Measurements from ENCODE around the gene ERG.

The ERG gene

GRCh38 chr21:38500073-38500472, 1.8 kb upstream of the ERG start:
- no peaks in the 10 kb centered on the region for H3K27me3 ChIP-seq (replicated peaks; ENCODE audit: control insufficient read depth, insufficient read depth, low read length, poor library complexity, severe bottlenecking)
- H3K27ac ChIP-seq (ENCODE audit: insufficient read depth, low read length, poor library complexity, severe bottlenecking): no peak overlapping the region
- H3K4me3 ChIP-seq (ENCODE audit: insufficient read depth, low read depth, low read length, poor library complexity, severe bottlenecking): no peak overlapping the region
- no peaks in the 10 kb centered on the region for H3K9me3 ChIP-seq (ENCODE audit: control insufficient read depth, low read length)
- H3K36me3 ChIP-seq (ENCODE audit: control insufficient read depth, insufficient read depth, low read length): no peaks in the 10 kb centered on the region
- H3K4me1 ChIP-seq (ENCODE audit: control insufficient read depth, insufficient read depth, low read length, poor library complexity, severe bottlenecking): no peaks in the 10 kb centered on the region
- DNase-seq: no peak

GRCh38 chr21:38499296-38499695, 1.0 kb upstream of the ERG start:
- DNase-seq: no peak
- Histone ChIP-seq H3K27me3 (replicated peaks; ENCODE audit: control insufficient read depth, insufficient read depth, low read length, poor library complexity, severe bottlenecking) (no peaks in the 10 kb centered on the region), H3K4me1 (ENCODE audit: control insufficient read depth, insufficient read depth, low read length, poor library complexity, severe bottlenecking) (no peaks in the 10 kb centered on the region), H3K36me3 (ENCODE audit: control insufficient read depth, insufficient read depth, low read length) (no peaks in the 10 kb centered on the region), H3K4me3 (ENCODE audit: insufficient read depth, low read depth, low read length, poor library complexity, severe bottlenecking) (no peak overlapping the region), H3K27ac (ENCODE audit: insufficient read depth, low read length, poor library complexity, severe bottlenecking) (no peak overlapping the region), H3K9me3 (ENCODE audit: control insufficient read depth, low read length) (no peaks in the 10 kb centered on the region)

DNA sequence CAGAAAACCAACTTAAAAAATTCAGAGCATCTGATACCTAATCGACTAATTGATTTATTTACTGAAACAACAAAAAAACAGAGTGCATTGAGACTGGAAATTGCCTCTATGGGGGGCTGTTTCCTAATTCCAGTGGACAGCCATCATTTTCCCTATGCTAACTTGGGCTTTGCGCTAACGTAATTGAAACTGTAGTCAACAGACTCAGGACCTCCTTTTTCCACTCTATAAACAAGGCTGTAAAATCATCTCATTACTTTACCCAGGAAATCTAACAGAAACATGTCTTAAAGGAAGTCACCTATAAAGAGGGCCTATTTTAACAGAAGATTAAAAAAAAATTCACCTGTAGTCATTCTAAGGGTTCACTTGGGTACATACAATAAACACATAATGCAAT, 2.1 kb downstream of the ERG start:
- Histone ChIP-seq H3K36me3 (ENCODE audit: control insufficient read depth, insufficient read depth, low read length) (no peaks in the 10 kb centered on the region), H3K9me3 (ENCODE audit: control insufficient read depth, low read length) (no peaks in the 10 kb centered on the region), H3K27ac (ENCODE audit: insufficient read depth, low read length, poor library complexity, severe bottlenecking) (no peak overlapping the region), H3K27me3 (replicated peaks; ENCODE audit: control insufficient read depth, insufficient read depth, low read length, poor library complexity, severe bottlenecking) (no peaks in the 10 kb centered on the region), H3K4me1 (ENCODE audit: control insufficient read depth, insufficient read depth, low read length, poor library complexity, severe bottlenecking) (no peaks in the 10 kb centered on the region), H3K4me3 (ENCODE audit: insufficient read depth, low read depth, low read length, poor library complexity, severe bottlenecking) (no peak overlapping the region)
- DNase-seq: no peak

DNA sequence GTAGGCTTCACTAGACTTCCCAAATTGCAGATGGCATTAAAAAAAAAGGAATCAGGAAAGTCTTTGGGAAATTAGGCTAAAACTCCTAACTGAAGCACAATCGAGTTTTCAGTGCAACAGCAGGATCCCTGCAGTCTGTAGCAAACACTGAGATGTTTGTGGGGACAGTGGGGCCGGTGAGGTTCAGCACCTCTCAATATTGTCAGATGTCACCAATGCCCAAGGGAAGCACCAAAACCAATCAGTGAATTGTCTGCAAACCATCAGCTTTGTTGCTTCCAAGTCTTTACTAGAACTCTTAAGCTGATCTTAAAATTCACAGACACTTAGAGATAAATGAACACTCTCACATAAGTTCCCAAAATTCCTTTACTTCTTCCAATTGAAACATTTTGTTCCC, 2.6 kb downstream of the ERG start:
- Histone ChIP-seq H3K4me1 (ENCODE audit: control insufficient read depth, insufficient read depth, low read length, poor library complexity, severe bottlenecking) (no peaks in the 10 kb centered on the region), H3K4me3 (ENCODE audit: insufficient read depth, low read depth, low read length, poor library complexity, severe bottlenecking) (no peak overlapping the region), H3K9me3 (ENCODE audit: control insufficient read depth, low read length) (no peaks in the 10 kb centered on the region), H3K27me3 (replicated peaks; ENCODE audit: control insufficient read depth, insufficient read depth, low read length, poor library complexity, severe bottlenecking) (no peaks in the 10 kb centered on the region), H3K27ac (ENCODE audit: insufficient read depth, low read length, poor library complexity, severe bottlenecking) (no peak overlapping the region), H3K36me3 (ENCODE audit: control insufficient read depth, insufficient read depth, low read length) (no peaks in the 10 kb centered on the region)
- DNase-seq: no peak

- H3K27ac ChIP-seq (ENCODE audit: insufficient read depth, low read length, poor library complexity, severe bottlenecking): no peak overlapping the region
These were observed 3.0 kb downstream of the ERG start for GRCh38 chr21:38495242-38495641.

GRCh38 chr21:38494703-38495102, 3.6 kb downstream of the ERG start:
- Histone ChIP-seq H3K4me3 (ENCODE audit: insufficient read depth, low read depth, low read length, poor library complexity, severe bottlenecking) (no peak overlapping the region), H3K27ac (ENCODE audit: insufficient read depth, low read length, poor library complexity, severe bottlenecking) (no peak overlapping the region), H3K4me1 (ENCODE audit: control insufficient read depth, insufficient read depth, low read length, poor library complexity, severe bottlenecking) (no peaks in the 10 kb centered on the region), H3K27me3 (replicated peaks; ENCODE audit: control insufficient read depth, insufficient read depth, low read length, poor library complexity, severe bottlenecking) (no peaks in the 10 kb centered on the region), H3K9me3 (ENCODE audit: control insufficient read depth, low read length) (no peaks in the 10 kb centered on the region), H3K36me3 (ENCODE audit: control insufficient read depth, insufficient read depth, low read length) (no peaks in the 10 kb centered on the region)
- DNase-seq: no peak

More at GRCh38 chr21:38495242-38495641, 3.0 kb downstream of the ERG start:
- H3K36me3 ChIP-seq (ENCODE audit: control insufficient read depth, insufficient read depth, low read length): no peaks in the 10 kb centered on the region
- no peak overlapping the region for H3K4me3 ChIP-seq (ENCODE audit: insufficient read depth, low read depth, low read length, poor library complexity, severe bottlenecking)
- DNase-seq: no peak
- H3K9me3 ChIP-seq (ENCODE audit: control insufficient read depth, low read length): no peaks in the 10 kb centered on the region
- H3K4me1 ChIP-seq (ENCODE audit: control insufficient read depth, insufficient read depth, low read length, poor library complexity, severe bottlenecking): no peaks in the 10 kb centered on the region
- H3K27me3 ChIP-seq (replicated peaks; ENCODE audit: control insufficient read depth, insufficient read depth, low read length, poor library complexity, severe bottlenecking): no peaks in the 10 kb centered on the region

GRCh38 chr21:38494251-38494642, 4.0 kb downstream of the ERG start:
- Histone ChIP-seq H3K4me3 (ENCODE audit: insufficient read depth, low read depth, low read length, poor library complexity, severe bottlenecking) (no peak overlapping the region), H3K9me3 (ENCODE audit: control insufficient read depth, low read length) (no peaks in the 10 kb centered on the region), H3K36me3 (ENCODE audit: control insufficient read depth, insufficient read depth, low read length) (no peaks in the 10 kb centered on the region), H3K4me1 (ENCODE audit: control insufficient read depth, insufficient read depth, low read length, poor library complexity, severe bottlenecking) (no peaks in the 10 kb centered on the region), H3K27ac (ENCODE audit: insufficient read depth, low read length, poor library complexity, severe bottlenecking) (no peak overlapping the region), H3K27me3 (replicated peaks; ENCODE audit: control insufficient read depth, insufficient read depth, low read length, poor library complexity, severe bottlenecking) (no peaks in the 10 kb centered on the region)
- DNase-seq: no peak

- Histone ChIP-seq H3K4me3 (ENCODE audit: insufficient read depth, low read depth, low read length, poor library complexity, severe bottlenecking) (no peak overlapping the region), H3K4me1 (ENCODE audit: control insufficient read depth, insufficient read depth, low read length, poor library complexity, severe bottlenecking) (no peaks in the 10 kb centered on the region), H3K27ac (ENCODE audit: insufficient read depth, low read length, poor library complexity, severe bottlenecking) (no peak overlapping the region), H3K27me3 (replicated peaks; ENCODE audit: control insufficient read depth, insufficient read depth, low read length, poor library complexity, severe bottlenecking) (no peaks in the 10 kb centered on the region), H3K36me3 (ENCODE audit: control insufficient read depth, insufficient read depth, low read length) (no peaks in the 10 kb centered on the region), H3K9me3 (ENCODE audit: control insufficient read depth, low read length) (no peaks in the 10 kb centered on the region)
- no peak for DNase-seq
These were observed 4.6 kb downstream of the ERG start for GRCh38 chr21:38493549-38494250.

DNA sequence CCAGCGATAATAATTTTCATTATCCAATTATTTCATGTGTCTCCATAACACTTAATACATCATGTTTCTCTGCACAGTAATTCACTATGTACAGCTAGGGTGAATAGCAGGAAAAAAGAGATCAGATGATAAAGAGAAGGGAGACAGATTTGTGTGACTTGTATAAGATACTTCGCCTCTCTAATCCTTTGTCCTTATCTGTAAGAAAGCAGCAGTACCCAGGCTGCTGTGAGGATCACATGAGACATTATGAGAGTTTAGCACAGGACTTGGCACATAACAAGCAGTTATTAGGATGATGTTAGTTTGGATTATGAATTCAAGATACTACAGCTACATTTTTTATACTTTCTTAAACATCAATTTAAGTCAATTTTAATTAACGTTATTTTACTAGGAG, 6.3 kb downstream of the ERG start:
- H3K9me3 ChIP-seq (ENCODE audit: control insufficient read depth, low read length): no peaks in the 10 kb centered on the region
- H3K4me1 ChIP-seq (ENCODE audit: control insufficient read depth, insufficient read depth, low read length, poor library complexity, severe bottlenecking): no peaks in the 10 kb centered on the region
- no peak overlapping the region for H3K4me3 ChIP-seq (ENCODE audit: insufficient read depth, low read depth, low read length, poor library complexity, severe bottlenecking)
- H3K27ac ChIP-seq (ENCODE audit: insufficient read depth, low read length, poor library complexity, severe bottlenecking): no peak overlapping the region
- H3K27me3 ChIP-seq (replicated peaks; ENCODE audit: control insufficient read depth, insufficient read depth, low read length, poor library complexity, severe bottlenecking): no peaks in the 10 kb centered on the region
- no peaks in the 10 kb centered on the region for H3K36me3 ChIP-seq (ENCODE audit: control insufficient read depth, insufficient read depth, low read length)
- no peak for DNase-seq

DNA sequence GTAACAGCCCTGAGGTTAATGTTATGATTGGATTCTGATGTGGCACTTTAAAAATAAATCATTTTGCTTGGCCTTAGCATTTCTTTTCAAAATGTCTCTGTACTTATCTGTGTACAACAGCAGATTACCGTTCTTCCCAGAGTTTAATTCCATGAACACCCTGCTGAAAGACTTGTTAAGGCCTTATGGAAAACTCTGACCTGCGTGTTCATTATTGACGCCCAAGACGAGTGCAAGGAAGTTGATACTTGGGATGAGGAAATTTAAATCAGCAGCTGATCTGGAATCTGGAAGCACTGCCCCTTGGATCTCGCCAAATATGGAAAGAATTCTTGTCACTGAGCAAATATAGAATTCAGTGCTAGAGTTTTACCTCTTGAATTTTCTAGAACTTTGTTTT, 6.7 kb downstream of the ERG start:
- H3K4me1 ChIP-seq (ENCODE audit: control insufficient read depth, insufficient read depth, low read length, poor library complexity, severe bottlenecking): no peaks in the 10 kb centered on the region
- H3K36me3 ChIP-seq (ENCODE audit: control insufficient read depth, insufficient read depth, low read length): no peaks in the 10 kb centered on the region
- H3K27ac ChIP-seq (ENCODE audit: insufficient read depth, low read length, poor library complexity, severe bottlenecking): no peak overlapping the region
- no peaks in the 10 kb centered on the region for H3K27me3 ChIP-seq (replicated peaks; ENCODE audit: control insufficient read depth, insufficient read depth, low read length, poor library complexity, severe bottlenecking)
- no peaks in the 10 kb centered on the region for H3K9me3 ChIP-seq (ENCODE audit: control insufficient read depth, low read length)
- DNase-seq: no peak
- H3K4me3 ChIP-seq (ENCODE audit: insufficient read depth, low read depth, low read length, poor library complexity, severe bottlenecking): no peak overlapping the region

Measured in effector memory CD4-positive, alpha-beta T cell (primary cell).